T-helper 22 cell (primary cell): Measurements from ENCODE around the gene ROR1.
"Not testable (repeated sequence)": the region's sequence is repeated elsewhere in the genome, so short reads cannot be mapped to it uniquely, and the experiment has no call there.

Source experiments
- DNase-seq: peaks from one replicate; pipeline ENCODE4 v3.0.0-alpha.2; 2020; ENCODE audit warnings: low read depth

Gene ROR1

DNA sequence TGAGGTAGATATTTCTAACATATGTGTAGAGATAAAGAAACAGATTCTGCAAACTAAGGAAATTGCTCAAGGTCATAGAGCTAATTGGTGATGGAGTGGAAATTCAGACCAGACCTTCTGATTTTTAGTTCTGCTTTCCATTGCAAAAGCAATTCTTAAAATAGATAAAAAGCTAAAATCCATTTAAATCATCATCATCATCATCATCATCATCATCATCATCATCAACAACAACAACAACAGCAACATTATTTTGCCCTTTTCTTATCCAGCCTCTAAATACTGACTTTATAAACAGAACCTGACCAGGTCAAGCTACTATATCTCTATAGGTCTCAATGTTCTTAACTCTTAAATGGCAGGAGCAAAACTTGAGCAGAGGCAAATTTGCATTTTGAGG, 14.0 kb upstream of the ROR1 start:
- no peak for DNase-seq

DNA sequence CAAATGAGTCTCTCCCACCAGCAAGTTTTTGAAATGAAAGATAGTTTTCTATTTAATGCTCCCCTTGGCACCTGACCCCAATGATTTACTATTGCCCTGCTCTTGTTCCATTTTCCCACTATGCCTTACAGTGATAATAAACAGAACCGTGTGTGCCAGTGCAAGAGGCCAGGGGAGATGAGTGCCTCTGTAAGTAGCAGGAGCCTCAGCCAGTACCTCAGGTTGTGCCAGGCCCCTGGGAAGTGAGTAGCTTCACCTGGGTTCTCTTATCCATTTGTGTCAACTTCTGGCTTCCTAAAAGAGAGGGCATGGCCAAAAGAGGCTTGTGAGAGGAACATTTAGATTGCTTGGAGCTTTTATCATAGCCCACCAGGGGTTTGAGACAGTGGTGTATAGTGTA, 3.4 kb upstream of the ROR1 start:
- no peak for DNase-seq

DNA sequence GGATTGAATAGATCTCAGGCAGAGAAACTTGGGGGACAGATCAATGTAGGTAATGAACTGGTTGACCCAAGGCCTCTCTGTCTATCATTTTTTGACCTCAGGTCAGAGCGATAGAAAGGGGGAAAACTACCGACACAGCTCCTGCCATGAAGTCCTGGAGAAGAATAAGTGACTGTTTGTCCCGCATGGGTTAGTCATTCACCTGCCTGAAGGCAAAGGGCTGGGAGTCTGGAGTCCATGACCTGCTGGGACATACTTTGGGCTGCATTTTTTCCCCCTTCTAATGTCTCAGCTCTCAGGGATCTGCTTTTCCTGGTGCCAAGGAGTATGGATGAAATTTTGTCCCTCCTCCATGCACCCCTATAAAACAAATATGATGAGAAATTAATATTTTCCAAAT, 1.6 kb upstream of the ROR1 start:
- DNase-seq: no peak

DNA sequence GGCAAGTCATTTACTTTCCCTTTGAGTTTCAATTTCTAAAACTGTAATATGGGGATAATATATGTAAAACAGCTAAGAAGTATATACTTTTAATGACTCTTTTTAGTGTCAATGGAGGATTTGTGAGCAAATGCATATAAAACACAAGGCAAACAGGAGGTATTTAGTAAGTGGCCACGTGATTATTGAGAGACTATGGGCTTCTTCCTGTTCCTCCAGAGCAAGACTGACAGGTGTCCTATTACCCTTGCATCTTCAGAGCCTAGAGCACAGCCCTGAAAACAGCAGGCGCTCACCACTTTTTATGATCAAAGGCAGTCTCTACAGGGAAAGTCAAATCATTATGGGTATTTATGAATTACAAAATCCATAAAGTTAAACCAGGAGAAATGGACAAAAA, 941 bp upstream of the ROR1 start:
- no peak for DNase-seq

DNA sequence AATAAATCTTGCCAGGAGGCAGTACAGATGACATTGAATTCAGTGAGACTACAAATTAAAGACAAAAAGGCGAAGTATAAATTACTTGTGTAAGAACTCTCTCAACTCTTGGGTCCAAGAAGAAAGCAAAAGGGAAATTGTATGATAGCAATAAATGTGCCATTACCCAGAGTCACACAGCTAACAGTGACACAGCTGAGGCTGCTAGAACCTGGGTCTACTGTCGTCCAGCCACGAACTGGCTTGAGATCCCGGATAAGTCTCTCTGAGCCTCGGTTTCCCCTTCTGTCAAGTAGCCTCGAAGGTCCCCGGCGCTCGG, 362 bp upstream of the ROR1 start:
- DNase-seq: no peak

DNA sequence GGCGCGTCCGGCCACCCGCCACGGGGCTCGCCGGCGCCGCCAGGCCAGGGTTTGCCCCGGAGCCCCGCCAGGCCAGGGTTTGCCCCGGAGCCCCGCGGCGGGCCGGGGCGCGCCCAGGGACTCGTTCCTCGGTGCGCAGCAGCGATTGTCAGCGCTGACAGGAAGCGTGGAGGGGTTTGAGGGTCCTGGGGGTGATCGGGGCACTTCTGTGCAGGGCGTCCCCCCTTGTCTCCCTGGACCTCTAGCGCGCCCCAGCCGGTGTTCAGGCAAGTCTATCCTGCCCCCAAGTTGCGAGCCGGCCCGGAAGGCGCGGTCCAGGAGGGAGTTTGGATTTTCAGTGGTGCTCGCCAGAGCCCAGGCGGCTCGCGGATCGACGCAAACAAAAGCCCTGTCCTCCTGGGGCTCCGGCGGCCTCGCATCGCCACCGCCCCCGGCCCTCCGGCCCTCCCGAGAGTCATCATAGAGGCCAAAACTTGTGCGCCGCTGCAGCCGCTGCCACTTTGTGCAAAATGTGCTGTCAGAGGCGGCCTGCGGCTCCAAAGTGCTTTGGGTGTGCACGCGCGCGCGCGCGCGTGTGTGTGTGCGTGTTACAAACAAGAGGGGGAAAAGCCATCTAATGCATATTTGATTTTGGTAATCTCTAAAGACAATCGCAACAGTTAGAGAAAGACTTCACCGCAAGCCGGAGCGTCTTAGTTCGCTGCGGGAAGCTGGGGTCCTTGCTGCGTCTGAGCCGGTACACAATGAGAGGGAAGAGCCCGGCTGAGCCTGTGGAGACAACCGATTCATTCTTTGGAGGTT, 1.0 kb downstream of the ROR1 start:
- no peak for DNase-seq

DNA sequence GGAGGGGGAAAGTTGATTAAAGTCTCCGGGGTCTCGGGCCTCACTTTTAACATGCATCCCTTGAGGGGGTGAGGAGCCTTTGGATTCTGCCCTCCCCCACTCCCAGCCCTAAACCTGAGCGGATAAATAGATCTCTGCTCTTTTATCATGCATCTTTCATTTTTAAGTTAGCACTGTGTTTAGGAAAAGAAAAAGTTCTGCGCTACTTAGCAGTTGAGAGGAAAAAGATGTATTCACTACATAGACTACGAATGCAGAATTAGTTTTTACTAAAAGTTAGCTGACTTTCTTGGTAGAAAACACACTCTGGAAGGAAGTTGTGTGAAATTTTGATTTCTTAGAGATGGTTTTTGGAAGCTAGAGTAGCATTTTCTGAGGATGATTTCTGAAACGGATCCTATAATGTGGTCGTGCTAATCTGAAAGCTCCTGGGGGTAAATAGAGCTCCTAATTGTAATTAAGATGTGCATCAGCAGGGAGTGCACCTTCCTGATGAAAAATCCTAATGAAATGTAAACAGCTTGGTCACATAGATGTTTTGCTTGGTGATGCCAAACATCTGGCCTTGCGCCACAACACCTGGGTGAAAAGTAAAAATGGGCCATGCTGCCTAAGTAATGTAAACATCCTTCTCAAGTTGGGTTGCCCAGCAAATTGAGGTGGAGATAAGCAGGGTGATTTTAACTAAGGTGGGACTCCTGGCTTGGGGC, 1.8 kb downstream of the ROR1 start:
- no peak for DNase-seq

DNA sequence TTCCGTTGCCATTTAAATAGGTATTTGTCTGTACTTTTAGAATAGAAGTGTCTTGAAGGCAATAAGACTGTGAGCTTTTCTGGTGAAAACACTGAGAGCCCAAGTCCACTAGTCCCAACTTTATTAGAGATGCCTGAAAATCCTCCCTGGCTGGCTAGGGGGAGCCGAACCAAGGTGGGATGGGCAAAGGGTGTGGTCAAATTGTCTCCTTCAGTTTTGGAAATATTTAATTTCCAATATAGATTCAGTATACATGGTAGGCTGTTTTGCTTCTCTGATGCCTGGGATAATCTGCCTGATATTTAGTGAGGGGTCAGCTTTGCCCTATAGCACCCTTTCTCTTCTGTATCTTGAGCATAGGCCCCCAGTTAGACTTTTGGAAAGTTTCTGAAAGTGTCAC, 3.5 kb downstream of the ROR1 start:
- no peak for DNase-seq

DNA sequence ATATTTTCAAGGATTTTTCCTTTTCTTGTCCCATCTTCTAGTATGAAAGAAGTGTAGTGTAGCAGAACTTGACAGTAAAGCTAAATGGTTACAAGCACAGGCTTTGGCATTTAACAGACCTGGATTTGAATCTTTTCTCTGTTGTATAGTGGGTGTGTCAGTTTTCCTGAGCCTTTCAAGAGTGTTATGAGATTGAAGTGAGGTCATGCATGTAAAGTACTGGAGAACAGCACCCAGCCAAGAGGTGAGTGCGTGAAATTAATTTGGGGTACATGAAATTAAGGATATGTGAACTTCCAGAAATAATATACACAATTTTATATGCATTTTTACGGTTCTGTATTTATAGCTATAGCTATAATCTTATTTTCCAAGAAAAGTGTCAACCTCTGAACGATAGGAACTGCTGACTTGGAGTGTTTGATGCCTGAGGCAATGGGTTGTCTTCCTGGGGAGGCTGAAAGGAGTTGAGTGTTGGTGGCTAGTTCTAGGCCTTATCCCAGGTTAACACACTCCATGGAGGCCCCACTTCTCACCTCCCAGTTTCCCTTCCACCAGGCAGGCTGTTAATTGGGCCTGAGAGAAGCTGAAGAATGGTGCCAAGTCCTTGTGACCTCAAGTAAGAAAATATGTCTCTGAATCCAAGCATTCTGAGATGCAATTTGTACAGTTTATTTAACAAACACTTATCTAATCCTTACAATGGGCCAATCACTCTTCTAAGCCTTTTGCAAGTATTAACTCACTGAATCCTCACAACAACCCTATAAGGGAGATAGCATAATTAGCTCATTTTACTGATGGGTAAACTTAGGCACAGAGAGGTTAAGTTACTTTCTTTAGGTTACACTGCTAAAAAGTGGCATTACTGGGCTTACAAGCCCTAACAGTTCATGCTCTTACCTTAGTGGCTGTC, 4.4 kb downstream of the ROR1 start:
- no peak for DNase-seq

DNA sequence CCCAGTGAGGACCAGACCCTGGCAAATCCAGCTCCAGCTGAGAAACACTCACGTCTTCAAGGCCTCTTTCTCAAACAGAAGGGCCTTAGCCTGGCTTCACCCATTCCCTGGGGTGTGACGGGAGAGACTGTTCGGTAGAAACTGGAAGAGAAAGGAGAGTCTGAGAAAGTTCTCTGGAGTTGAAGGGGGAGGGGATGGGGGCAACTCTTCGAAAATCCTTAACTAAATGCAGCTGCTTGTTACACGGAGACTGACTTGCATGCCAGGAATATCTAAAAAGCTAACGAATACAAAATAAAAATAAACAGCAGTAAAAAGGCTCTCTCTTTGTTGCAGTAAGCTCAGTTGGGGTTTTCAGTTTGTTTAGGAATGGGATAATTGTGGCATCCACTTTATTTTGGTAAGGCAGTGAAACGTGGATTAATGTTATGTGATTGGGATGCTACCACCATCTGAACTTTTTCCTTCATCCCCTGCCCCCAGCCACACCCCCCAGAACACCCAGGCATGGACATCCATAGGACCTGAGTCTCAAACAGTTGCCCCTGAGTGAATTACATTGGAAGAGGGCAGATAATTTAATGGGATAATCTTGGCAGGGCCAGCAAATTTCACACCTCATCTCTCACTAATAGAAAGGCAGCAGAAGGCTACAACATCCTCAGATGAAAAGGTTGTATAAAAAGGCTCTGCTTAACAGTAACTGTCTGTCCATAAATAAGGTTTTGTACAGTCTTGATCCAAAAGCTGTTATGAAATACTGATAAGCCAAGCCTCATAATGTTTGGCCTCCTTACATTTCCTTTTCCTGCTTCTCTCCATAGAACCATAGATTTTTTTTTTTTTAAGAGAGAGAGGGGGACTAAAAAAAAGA, 5.8 kb downstream of the ROR1 start:
- DNase-seq: no peak

DNA sequence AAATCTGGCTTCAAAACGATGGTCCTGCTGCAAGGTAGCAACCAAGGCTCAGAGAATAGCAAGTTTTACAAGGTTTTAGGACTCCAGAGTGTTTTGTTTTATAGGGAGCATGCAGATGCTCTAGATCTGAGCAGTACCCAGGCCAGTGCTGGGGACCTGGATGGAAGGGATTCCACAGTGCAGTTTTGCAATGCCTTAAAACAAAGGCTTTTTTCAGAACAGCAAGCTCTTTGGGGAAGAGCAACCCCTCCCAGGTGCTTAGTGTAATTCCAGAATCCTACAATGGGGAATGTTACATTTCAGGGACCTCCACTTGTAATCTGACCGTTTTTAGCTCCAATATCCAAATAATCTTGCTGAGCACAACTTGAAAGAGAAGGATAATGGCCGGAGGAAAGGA, 6.7 kb downstream of the ROR1 start:
- no peak for DNase-seq

DNA sequence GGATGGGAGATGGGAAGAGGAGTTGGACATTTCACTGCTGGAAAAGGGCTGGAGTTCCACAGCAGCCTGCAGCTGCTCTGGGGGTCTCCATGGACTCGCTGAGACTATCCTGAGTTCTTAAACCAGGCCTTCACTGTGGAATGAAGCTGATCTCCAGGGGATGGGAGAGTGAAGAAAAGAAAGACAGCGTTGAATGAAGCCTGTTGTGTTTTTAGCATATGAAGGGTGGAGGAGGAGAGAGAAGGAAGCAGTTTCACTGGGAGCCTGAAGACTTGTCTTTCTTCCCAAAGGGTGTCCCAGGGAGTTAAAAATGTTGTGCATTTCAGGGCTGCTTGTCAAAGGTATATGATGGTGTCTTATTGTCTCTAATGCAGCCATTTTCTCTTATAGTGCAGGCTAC, 9.2 kb downstream of the ROR1 start:
- no peak for DNase-seq

DNA sequence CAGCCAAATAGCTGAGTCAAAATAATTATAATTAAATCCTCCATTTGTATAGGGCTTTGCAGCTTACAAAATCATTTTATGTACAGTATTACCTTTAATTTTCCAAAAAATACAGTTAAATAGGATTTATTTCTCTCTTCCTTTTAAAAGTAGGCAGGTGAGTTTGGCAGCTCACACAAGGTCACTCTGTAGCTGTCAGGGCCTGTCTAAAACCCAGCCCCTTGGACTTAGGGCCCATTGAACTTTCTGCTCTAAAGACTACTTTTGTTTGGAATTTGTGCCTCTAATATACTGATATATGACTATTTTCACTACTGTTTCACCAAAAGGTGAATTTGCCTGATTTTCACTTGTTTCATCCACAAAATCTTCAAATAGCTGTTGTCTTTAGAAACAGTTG, 10.3 kb downstream of the ROR1 start:
- no peak for DNase-seq

DNA sequence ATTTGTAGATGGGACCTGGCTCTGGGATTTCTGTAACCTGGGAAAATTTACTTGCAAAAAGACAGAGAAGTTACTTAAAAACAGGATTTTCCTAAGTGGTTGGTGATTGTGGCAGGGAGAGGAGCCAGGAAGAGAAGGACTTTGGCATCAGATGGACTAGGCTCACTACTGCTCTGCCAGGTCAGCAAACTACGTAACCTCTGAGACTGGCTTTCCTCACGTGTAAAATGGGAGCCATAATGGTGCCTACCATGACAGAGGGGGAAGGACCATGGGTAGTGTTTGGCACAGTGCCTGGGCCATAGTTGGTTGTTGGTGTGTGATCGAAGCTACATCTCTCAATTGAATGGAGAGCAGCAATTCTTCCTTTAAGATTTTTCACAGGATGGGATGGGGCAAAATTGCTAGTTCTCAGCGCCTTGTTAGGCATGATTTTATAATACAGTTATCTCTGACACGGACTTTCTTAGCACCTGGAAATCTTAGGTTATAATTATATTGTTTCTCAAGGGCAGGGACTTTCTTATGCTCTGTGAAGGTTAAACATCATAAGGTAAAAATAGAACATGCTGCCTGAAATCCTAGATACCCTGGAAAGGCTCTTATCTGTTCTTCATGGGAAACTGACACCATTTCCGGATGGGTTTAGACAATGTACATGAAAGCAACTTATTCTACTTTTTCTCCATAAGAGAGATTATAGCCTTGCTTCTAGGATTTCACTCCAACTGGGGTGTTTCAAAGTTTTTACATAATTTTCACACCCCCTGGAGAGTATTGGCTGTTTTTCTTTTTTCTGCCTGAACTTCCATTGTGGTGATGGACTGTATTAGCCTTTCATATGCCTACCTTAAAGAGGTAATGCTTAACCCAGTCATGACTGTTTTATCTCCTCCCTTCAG, 10.9 kb downstream of the ROR1 start:
- no peak for DNase-seq

DNA sequence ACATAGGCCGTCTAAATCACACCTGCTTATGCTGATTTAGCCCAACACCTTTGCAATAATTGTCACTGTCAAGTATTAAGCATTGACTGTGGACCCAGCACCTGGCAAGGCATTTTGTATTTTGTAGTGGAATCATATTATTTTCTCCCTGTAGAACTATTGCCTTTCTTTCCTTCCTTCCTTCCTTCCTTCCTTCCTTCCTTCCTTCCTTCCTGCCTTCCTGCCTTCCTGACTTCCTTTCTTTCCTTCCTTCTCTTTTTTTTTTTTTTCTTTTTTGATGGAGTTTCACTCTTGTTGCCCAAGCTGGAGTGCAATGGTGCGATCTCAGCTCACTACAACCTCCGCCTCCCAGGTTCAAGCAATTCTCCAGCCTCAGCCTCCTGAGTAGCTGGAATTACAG, 13.5 kb downstream of the ROR1 start:
- DNase-seq: not testable (repeated sequence)

DNA sequence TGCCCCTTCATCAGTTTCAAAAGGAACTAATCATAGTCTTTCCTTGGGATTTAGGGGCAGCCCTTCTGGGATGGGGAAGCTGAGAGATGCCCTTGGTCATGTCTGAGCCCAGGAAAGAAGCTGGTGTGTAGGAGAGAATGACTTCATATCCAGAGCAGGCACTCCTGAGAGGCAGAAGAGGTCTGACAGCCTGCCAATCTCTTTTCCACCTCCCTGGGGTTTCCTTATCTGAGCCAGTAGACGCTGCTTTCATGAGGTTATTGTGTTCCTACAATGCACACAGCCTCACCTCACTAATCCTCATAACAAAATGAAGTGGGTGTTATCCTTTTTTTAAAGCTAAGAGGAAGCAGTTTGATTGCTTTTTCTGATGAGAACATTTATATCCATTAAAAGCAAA, 14.1 kb downstream of the ROR1 start:
- DNase-seq: no peak

DNA sequence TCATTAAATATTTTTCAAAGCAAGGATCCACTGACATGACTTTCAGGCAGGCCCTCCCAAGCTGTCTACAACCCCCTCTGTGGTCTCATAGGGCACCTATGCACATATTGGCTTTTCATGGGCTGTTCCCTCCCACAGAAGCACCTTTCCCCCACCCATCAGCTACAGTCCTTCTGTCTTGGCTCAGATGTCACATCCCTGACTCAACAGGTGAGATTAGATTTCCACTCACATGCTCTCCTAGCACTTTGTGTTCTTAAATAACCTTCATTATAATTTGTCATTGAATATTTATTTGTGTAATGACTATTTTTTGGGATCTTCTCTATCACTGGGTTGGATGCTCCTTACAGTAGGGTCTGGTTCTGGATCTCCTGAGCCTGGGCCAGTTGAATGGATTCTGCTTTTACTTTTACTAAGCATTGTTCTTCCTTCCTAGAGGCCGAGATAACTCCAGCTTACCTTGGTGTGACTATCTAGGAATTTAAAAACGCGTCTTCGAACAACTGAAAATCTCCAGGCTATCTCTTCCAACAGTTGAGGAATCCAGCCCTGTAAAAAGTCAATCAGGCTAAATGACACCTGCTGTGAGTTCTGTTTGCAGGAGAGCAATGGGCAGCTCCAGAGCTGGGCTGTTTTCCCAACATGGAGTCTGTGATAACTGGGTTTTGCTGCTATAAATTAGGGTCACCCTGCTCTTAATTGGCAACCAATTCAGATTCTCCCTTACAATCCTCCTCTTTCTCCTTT, 16.2 kb downstream of the ROR1 start:
- no peak for DNase-seq

DNA sequence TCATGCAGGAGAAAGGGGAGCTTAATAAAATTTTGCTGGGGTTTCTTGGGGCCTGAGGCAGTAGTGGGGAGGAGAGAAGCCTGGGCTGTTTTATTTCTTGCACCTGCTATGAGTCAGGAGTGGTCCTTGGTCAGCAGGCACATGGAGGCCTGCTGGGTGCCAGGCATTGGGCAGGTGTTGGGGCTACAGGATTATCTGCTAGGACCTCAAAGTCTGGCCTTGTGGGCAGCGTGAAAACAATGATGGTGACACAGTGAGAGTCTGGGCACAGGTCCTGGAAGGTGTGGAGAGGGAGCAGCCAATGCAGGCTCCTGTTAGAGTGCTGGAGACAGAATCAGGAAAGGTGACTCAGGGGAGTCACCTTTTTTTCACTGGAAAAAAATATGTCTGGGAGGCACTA, 17.2 kb downstream of the ROR1 start:
- no peak for DNase-seq

DNA sequence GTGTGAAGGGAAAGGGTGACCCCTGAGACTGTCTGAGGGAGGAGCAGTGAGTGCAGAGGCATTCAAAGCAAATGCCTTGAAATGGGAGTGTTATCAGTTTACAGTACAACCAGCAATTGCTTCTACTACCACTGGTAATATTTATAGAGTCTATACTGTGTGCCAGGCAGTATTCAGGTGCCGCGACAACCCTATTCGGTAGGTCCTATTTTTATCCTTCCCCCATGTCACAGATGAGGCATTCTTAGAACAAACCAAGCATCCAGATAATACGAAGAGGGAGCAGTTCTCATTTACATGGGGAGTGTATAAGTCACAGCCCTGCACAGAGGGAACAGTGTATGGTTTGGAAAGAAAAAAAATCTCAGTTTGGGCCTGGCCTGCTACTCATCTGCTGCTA, 18.3 kb downstream of the ROR1 start:
- DNase-seq: no peak

DNA sequence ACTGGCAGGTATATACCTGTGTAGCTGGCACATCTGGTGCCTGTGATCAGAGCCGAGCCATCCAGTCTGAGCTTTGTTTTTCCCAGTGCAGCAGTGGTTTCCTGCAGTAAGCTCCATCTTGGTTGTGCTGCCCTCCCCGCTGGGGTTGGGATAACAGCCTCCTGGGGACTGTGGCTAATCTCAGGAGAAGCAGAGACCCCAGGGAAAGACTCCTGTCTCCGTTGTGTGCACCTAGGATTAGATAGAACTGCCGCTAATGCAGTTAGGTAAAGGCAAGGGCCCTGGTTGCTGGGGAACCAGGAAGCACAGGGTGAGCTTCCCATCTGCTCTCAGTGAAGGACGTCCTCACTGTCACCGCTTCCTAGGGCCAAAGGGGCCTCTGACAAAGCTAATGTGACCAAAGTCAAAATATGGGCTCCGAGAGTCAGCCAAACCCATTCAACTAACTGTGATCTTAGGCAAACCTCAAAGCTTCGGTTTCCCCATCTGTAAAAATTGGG, 20.0 kb downstream of the ROR1 start:
- DNase-seq: no peak
